HCT116 (cell line): ENCODE results near the gene PLGLB2. TPM values are rescaled to one million over a fixed set of nuclear protein-coding genes. Genes with fewer than 3 reads are reported as not detected.
"Not testable (repeated sequence)": the region's sequence is repeated elsewhere in the genome, so short reads cannot be mapped to it uniquely, and the experiment has no call there.

Source experiments
- ATAC-seq: fragments of 200-7000 bp; cut with Tn5 transposase; 2 replicates; pipeline ENCODE4 v1.9.1; 2020; ENCODE audit warnings: mild to moderate bottlenecking, moderate library complexity
- Bru-seq: library from RNA; stranded (reverse); fragments of 400-500 nt; gene quantifications from one replicate; lab custom pipeline; 2021; lab: Mats Ljungman, UMichigan
- BruChase-seq, 2 experiments: library from RNA; stranded (reverse); fragments of 400-500 nt; gene quantifications; one replicate each; lab custom pipeline; 2021; lab: Mats Ljungman, UMichigan
- BruUV-seq: library from RNA; stranded (reverse); fragments of 400-500 nt; replicated peaks from 2 replicates; lab custom pipeline; 2021; lab: Mats Ljungman, UMichigan
- CTCF ChIA-PET: fragments of 300-600 bp; sonication (Branson Sonifier 250); formaldehyde crosslinking; loops from one replicate; lab custom pipeline; 2021; ENCODE audit warnings: antibody characterized with exemption; lab: Charles Lee
- POLR2A ChIA-PET: fragments of 300-600, 350-600 bp; sonication (Branson Sonifier 250); formaldehyde crosslinking; loops from one replicate; lab custom pipeline; 2021; ENCODE audit warnings: antibody characterized with exemption; lab: Charles Lee
- RAD21 ChIA-PET, 2 experiments: fragments of 300-600 bp; sonication (Branson Sonifier 250); formaldehyde crosslinking; loops; one replicate each; lab custom pipeline; 2023; ENCODE audit warnings: low total read pairs in 2 of 2; ENCODE audit not compliant: uncharacterized antibody in 2 of 2, unreplicated experiment in 2 of 2, low non-redundant PET in 1 of 2; lab: Charles Lee
- DNase-seq: peaks from one replicate; pipeline ENCODE4 v3.0.0-alpha.2; 2010; ENCODE audit warnings: low read depth, low spot score
- H2AFZ ChIP-seq: fragments of 200-600 bp; shearing (Covaris generic), sonication (generic); 2 replicates; pipeline ENCODE4 v1.6.1; 2017; ENCODE audit warnings: low read depth, mixed run types, mixed read lengths, antibody characterized with exemption, low read length; ENCODE audit not compliant: poor library complexity, severe bottlenecking
- H3K27ac ChIP-seq: 2 replicates; pipeline ENCODE4 v1.5.1; 2012; ENCODE audit warnings: low read depth, low read length
- H3K27me3 ChIP-seq: fragments of 200-600 bp; sonication (generic); 2 replicates; pipeline ENCODE4 v1.6.1; 2016; ENCODE audit warnings: mixed run types, low read length, mixed read lengths; ENCODE audit not compliant: insufficient read depth
- H3K36me3 ChIP-seq, 2 experiments: fragments of 200-500 bp in 1 of 2; fragments of 200-600 bp in 1 of 2; sonication (Bioruptor generic) in 1 of 2; sonication (generic) in 1 of 2; 2 replicates each; pipeline versions ENCODE4 v1.5.1 to v1.6.1; 2014 to 2016; ENCODE audit warnings: low read length in 2 of 2, inconsistent platforms in 1 of 2, mixed read lengths in 1 of 2, mixed run types in 1 of 2; ENCODE audit not compliant: insufficient read depth in 2 of 2, control insufficient read depth in 1 of 2
- H3K4me1 ChIP-seq, 2 experiments: fragments of 200-600 bp in 1 of 2; sonication (generic) in 1 of 2; 2 replicates each; pipeline versions ENCODE4 v1.5.1 to v1.6.1; 2012 to 2017; ENCODE audit warnings: low read length in 2 of 2, inconsistent platforms in 1 of 2, mild to moderate bottlenecking in 1 of 2, mixed read lengths in 1 of 2, mixed run types in 1 of 2, moderate library complexity in 1 of 2; ENCODE audit not compliant: insufficient read depth in 2 of 2, control insufficient read depth in 1 of 2
- H3K4me2 ChIP-seq: fragments of 200-600 bp; sonication (generic); 2 replicates; pipeline ENCODE4 v1.6.1; 2017; ENCODE audit warnings: mixed run types, low read length, mixed read lengths
- H3K4me3 ChIP-seq, 2 experiments: fragments of 200-600 bp in 1 of 2; sonication (generic) in 1 of 2; replicated peaks in 1 of 2; 2 replicates each; pipeline ENCODE4 v1.5.1; 2011 to 2016; ENCODE audit warnings: low read length in 2 of 2, control low read depth in 1 of 2, low read depth in 1 of 2, mild to moderate bottlenecking in 1 of 2, mixed read lengths in 1 of 2, mixed run types in 1 of 2
- H3K79me2 ChIP-seq: fragments of 200-600 bp; sonication (generic); 2 replicates; pipeline ENCODE4 v1.6.1; 2017; ENCODE audit warnings: mild to moderate bottlenecking, mixed run types, low read length, moderate library complexity, mixed read lengths; ENCODE audit not compliant: insufficient read depth
- H3K9ac ChIP-seq: fragments of 200-600 bp; sonication (generic); 2 replicates; pipeline ENCODE4 v1.6.1; 2016; ENCODE audit warnings: low read length, mixed read lengths
- H3K9me2 ChIP-seq: fragments of 200-600 bp; sonication (generic), shearing (Covaris generic); 2 replicates; pipeline ENCODE4 v1.6.1; 2017; ENCODE audit warnings: mixed run types, mild to moderate bottlenecking, moderate library complexity; ENCODE audit not compliant: insufficient read depth
- H3K9me3 ChIP-seq, 2 experiments: fragments of 200-500 bp in 1 of 2; fragments of 200-600 bp in 1 of 2; sonication (Bioruptor generic) in 1 of 2; sonication (generic) in 1 of 2; 2 replicates each; pipeline ENCODE4 v1.6.1; 2014 to 2017; ENCODE audit warnings: low read length in 2 of 2, mixed read lengths in 2 of 2, inconsistent platforms in 1 of 2, low read depth in 1 of 2, mild to moderate bottlenecking in 1 of 2, mixed run types in 1 of 2, moderate library complexity in 1 of 2; ENCODE audit not compliant: control insufficient read depth in 1 of 2, insufficient read depth in 1 of 2
- H4K20me1 ChIP-seq: fragments of 200-600 bp; sonication (generic), shearing (Covaris generic); 2 replicates; pipeline ENCODE4 v1.6.1; 2017; ENCODE audit warnings: mixed run types, mild to moderate bottlenecking, moderate library complexity; ENCODE audit not compliant: insufficient read depth
- intact Hi-C: fragments of 100-400 bp; cut with micrococcal nuclease; formaldehyde crosslinking; loops from 2 replicates; pipeline ENCODE4 v1.10.0; 2022
- long read RNA-seq: library from polyadenylated mRNA; unstranded; transcript quantifications from one replicate; pipeline ENCODE4 v2.0.0, GENCODE V29; 2021; ENCODE audit not compliant: unreplicated experiment
- polyA plus RNA-seq: library from polyadenylated mRNA; unstranded; fragments of >200 nt; gene quantifications from 2 replicates; pipeline ENCODE4 v1.2.1, GENCODE V29; 2012; ENCODE audit warnings: missing spikeins
- total RNA-seq: library from RNA; stranded (reverse); gene quantifications from one replicate; pipeline ENCODE4 v1.2.1, GENCODE V29; 2021; ENCODE audit not compliant: unreplicated experiment

Gene PLGLB2
- 0.91 TPM for total RNA-seq
- polyA plus RNA-seq: not detected in 2 replicates
- not detected for Bru-seq, nascent RNA
- BruChase-seq, experiment 1, labeled RNA remaining after a 6-hour chase: not detected
- percentile 37 among the genes with signal in this experiment for BruChase-seq, experiment 2, labeled RNA remaining after a 2-hour chase
- long read RNA-seq: 0 reads

DNA sequence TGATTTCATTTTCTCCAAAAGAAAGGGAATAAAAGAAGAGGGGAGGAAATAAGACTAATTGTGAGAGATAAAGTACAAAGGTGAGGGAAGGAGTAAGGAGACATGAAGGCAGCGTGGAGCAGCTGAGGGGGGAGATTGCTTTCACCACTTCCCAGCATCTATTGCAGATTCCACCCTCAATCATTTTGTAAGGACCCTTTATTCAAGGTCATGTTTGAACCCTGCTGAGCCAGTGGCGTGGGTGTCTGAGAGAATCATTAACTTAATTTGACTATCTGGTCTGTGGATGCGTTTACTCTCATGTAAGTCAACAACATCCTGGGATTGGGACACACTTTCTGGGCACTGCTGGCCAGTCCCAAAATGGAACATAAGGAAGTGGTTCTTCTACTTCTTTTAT, at the start of gene PLGLB2:
Gene PLGLB2, plus strand, starts transcription at position 297 of the 400 bp plus-strand sequence. Its CDS starts 67 bp downstream, at position 364.
- H3K4me2 ChIP-seq, CTCF ChIA-PET, H3K27me3 ChIP-seq, H3K9me2 ChIP-seq, H3K27ac ChIP-seq, intact Hi-C loops, H3K4me1 ChIP-seq, H3K9ac ChIP-seq, H3K36me3 ChIP-seq, RAD21 ChIA-PET, DNase-seq, H3K9me3 ChIP-seq, H2AFZ ChIP-seq, POLR2A ChIA-PET, H4K20me1 ChIP-seq, H3K79me2 ChIP-seq, H3K4me3 ChIP-seq, ATAC-seq, BruUV-seq: not testable (repeated sequence)

DNA sequence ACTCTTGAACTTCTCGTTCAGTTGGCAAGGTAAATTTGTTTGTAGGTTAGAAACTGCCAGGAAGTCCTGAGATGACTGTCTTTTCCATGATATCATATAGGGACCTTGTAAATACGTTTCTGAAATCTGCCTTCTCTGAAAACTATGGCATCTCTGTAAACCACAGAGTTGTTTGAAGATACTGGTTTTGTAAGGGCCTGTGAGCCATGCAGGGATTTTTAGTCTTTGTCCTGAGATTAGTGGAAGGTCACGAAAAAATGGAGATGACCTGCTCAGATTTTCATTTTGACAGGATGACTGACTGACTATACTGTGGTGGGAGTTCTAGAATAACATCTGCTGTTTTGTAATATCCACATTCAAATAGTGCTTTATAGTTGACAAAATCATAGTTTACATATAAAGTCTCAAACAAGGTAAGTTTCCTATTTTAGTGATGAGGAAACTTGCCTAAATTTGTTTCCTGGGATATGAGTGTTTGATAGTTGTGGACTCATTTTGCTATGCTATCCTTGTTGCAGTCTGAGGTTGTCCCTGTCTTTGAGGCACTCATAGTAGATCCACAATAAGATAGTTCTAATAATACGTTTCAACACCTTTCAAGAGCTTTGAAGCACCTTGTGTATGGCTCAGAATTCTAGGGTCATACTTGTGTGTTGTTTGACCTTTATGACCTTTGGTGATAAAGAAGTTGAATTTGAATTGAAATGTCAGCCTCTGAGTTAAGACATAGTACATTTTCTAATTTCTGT, 43.1 kb upstream of the PLGLB2 start:
- H3K27ac ChIP-seq, H2AFZ ChIP-seq, H3K4me3 ChIP-seq, H3K9ac ChIP-seq, DNase-seq, H3K9me3 ChIP-seq, H3K4me1 ChIP-seq, H3K27me3 ChIP-seq, H4K20me1 ChIP-seq, POLR2A ChIA-PET, H3K9me2 ChIP-seq, intact Hi-C loops, BruUV-seq, H3K79me2 ChIP-seq, ATAC-seq, H3K4me2 ChIP-seq, CTCF ChIA-PET, RAD21 ChIA-PET, H3K36me3 ChIP-seq: not testable (repeated sequence)

DNA sequence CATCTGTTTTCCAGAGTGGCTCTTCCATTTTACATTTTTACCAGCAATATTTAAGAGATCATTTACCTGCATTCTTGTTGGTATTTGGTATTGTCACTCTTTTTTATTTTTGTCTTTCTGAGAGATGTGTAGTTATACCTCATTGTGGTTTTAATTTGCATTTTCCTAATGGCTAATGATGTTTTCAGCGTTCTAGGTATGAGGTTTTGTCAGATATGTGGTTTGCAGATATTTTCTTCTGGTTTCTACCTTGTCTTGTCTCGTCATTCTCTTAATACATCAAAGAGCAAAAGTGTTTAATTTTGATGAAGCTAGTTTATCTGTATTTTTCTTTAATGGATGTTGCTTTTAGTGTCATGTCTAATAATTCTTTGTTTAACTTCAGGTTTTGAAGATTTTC, 39.5 kb upstream of the PLGLB2 start:
- H3K27ac ChIP-seq, H3K9ac ChIP-seq, intact Hi-C loops, H2AFZ ChIP-seq, H3K79me2 ChIP-seq, H3K4me1 ChIP-seq, ATAC-seq, H3K9me2 ChIP-seq, H3K36me3 ChIP-seq, POLR2A ChIA-PET, H3K4me3 ChIP-seq, DNase-seq, H3K27me3 ChIP-seq, CTCF ChIA-PET, H4K20me1 ChIP-seq, RAD21 ChIA-PET, H3K9me3 ChIP-seq, BruUV-seq, H3K4me2 ChIP-seq: not testable (repeated sequence)

DNA sequence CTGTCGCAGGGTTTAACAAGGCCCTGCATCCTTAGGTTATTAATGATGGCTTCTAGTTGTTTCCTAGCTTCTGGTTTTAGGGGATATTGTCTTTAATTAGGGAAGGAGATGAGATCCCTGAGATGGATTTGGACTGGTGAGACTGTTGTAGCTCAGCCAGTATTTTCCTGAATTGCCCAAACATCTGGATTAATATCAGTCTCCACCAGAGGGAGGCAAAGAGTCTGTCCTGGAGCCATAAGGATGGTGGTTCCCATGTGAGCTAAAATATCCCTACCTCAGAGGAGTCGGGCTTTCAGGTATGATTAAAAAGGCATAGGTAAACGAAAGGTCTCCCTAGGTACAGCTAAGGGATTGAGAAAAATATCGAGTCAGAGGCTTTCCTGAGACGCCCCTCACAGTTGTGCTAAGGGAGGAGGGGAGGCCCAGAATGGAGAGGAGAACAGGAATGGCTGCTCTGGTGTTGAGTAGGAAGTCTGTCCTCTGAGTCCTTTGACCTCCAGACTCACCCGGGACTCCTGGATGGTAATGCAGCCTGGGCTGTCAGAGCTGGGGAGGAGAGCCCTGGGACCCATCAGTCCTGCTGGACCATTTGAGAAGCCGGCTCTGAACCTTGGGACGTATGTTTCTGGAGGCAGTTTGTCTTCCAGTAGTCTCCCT, 19.8 kb upstream of the PLGLB2 start:
- DNase-seq, H3K36me3 ChIP-seq, H3K27me3 ChIP-seq, BruUV-seq, H2AFZ ChIP-seq, CTCF ChIA-PET, H3K9ac ChIP-seq, POLR2A ChIA-PET, intact Hi-C loops, H4K20me1 ChIP-seq, RAD21 ChIA-PET, H3K4me2 ChIP-seq, H3K27ac ChIP-seq, H3K4me1 ChIP-seq, H3K9me2 ChIP-seq, H3K4me3 ChIP-seq, H3K79me2 ChIP-seq, H3K9me3 ChIP-seq: not testable (repeated sequence)
- ATAC-seq: peak; percentile 87
